Measurements from ENCODE around the gene PALLD. TPM values are rescaled to one million over a fixed set of nuclear protein-coding genes. Genes with fewer than 3 reads are reported as not detected.

PALLD gene
- polyA plus RNA-seq, 3 donors: 6.1 to 11.8 (median 9.9) TPM

DNA sequence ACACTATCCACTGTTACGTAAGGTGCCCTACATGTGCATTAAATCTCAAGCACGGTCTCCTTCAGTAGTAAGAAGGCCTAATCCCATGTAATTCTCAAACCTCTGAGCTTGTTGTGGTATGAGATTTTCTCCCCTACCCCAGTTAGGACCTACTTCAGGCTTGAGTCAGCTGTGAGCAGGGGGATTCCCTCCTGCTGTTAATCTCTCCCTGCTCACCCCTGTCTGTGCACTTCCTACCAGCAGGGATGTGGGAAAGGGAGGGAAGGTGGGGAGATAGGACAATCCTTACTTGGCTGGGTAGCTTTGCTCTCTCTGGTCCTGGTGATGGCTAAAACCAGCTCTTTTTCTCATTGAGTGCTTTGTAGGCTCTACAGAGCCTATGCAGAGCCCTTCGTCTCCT is 60.8 kb downstream of the PALLD start:
- Mint-ChIP-seq H3K4me3 (no peak overlapping the region), H3K9me3 (peaks cover 0 to 3% (median 0%) of the 10 kb centered on the region in 7 donors), H3K27ac (no peak overlapping the region), H3K36me3 (no peaks in the 10 kb centered on the region), H3K27me3 (ENCODE audit: low read depth in 3 of 3) (peaks cover 0 to 5% (median 2%) of the 10 kb centered on the region in 3 donors), H3K4me1 (no peaks in the 10 kb centered on the region)
- no peak for DNase-seq
- Histone ChIP-seq H3K4me3 (replicated peaks in 1 of 3; ENCODE audit: low read depth in 2 of 3, low read length in 3 of 3) (no peak overlapping the region), H3K27me3 (ENCODE audit: control insufficient read depth in 2 of 2, insufficient read depth in 2 of 2, low read length in 2 of 2) (no peaks in the 10 kb centered on the region), H3K9ac (ENCODE audit: insufficient read depth, low read length, poor library complexity, severe bottlenecking) (no peak overlapping the region), H4K20me1 (ENCODE audit: insufficient read depth, low read length) (no peaks in the 10 kb centered on the region), H3K27ac (ENCODE audit: low read depth in 1 of 2, low read length in 2 of 2) (no peak overlapping the region), H3K4me2 (replicated peaks; ENCODE audit: extremely low read depth, low read length, poor library complexity, severe bottlenecking) (no peak overlapping the region), H3K36me3 (replicated peaks in 1 of 2; ENCODE audit: control insufficient read depth in 1 of 2, insufficient read depth in 2 of 2, low read length in 2 of 2) (no peaks in the 10 kb centered on the region), H3K9me3 (replicated peaks in 1 of 2; ENCODE audit: control insufficient read depth in 1 of 2, insufficient read depth in 1 of 2, low read length in 2 of 2) (no peaks in the 10 kb centered on the region), H3K79me2 (ENCODE audit: insufficient read depth, low read length) (no peaks in the 10 kb centered on the region), H3K4me1 (ENCODE audit: control insufficient read depth in 1 of 2, insufficient read depth in 2 of 2, low read length in 2 of 2) (no peaks in the 10 kb centered on the region), H2AFZ (ENCODE audit: insufficient read depth, low read depth, low read length, poor library complexity, severe bottlenecking) (no peak overlapping the region)
- intact Hi-C loops (cut with micrococcal nuclease): loop anchor here in 1 of 2 donors (10.0 kb wide), 1 partner anchor 373 kb away; no protein-coding TSS in a partner anchor
- TF ChIP-seq CTCF (IDR thresholded peaks at IDR 0.05): no peak
- WGBS (ENCODE audit: insufficient coverage): 100% methylated on average over 1 of the region's 3 CpGs

- Histone ChIP-seq H3K4me2 (replicated peaks; ENCODE audit: extremely low read depth, low read length, poor library complexity, severe bottlenecking) (no peak overlapping the region), H3K27me3 (ENCODE audit: control insufficient read depth in 2 of 2, insufficient read depth in 2 of 2, low read length in 2 of 2) (no peaks in the 10 kb centered on the region), H3K36me3 (replicated peaks in 1 of 2; ENCODE audit: control insufficient read depth in 1 of 2, insufficient read depth in 2 of 2, low read length in 2 of 2) (no peaks in the 10 kb centered on the region), H4K20me1 (ENCODE audit: insufficient read depth, low read length) (no peaks in the 10 kb centered on the region), H3K27ac (ENCODE audit: low read depth in 1 of 2, low read length in 2 of 2) (no peak overlapping the region), H3K9ac (ENCODE audit: insufficient read depth, low read length, poor library complexity, severe bottlenecking) (no peak overlapping the region), H3K4me3 (replicated peaks in 1 of 3; ENCODE audit: low read depth in 2 of 3, low read length in 3 of 3) (no peak overlapping the region), H3K4me1 (ENCODE audit: control insufficient read depth in 1 of 2, insufficient read depth in 2 of 2, low read length in 2 of 2) (no peaks in the 10 kb centered on the region), H3K9me3 (replicated peaks in 1 of 2; ENCODE audit: control insufficient read depth in 1 of 2, insufficient read depth in 1 of 2, low read length in 2 of 2) (no peaks in the 10 kb centered on the region), H2AFZ (ENCODE audit: insufficient read depth, low read depth, low read length, poor library complexity, severe bottlenecking) (no peak overlapping the region), H3K79me2 (ENCODE audit: insufficient read depth, low read length) (no peaks in the 10 kb centered on the region)
- no peaks in the 10 kb centered on the region for H3K4me1 Mint-ChIP-seq
- WGBS (ENCODE audit: insufficient coverage): no CpG with 5 or more reads among the region's 1 CpG
- H3K9me3 Mint-ChIP-seq: peaks cover 0 to 3% (median 0%) of the 10 kb centered on the region in 7 donors
- intact Hi-C loops (cut with micrococcal nuclease): loop anchor here in 1 of 2 donors (10.0 kb wide), 1 partner anchor 374 kb away; no protein-coding TSS in a partner anchor
- peaks cover 0 to 5% (median 2%) of the 10 kb centered on the region in 3 donors for H3K27me3 Mint-ChIP-seq (ENCODE audit: low read depth in 3 of 3)
- TF ChIP-seq CTCF (IDR thresholded peaks at IDR 0.05): no peak
- no peak overlapping the region for H3K27ac Mint-ChIP-seq
- DNase-seq: no peak
- H3K36me3 Mint-ChIP-seq: no peaks in the 10 kb centered on the region
- H3K4me3 Mint-ChIP-seq: no peak overlapping the region
These were observed 61.7 kb downstream of the PALLD start for GRCh38 chr4:168558599-168558998.

All from CD14-positive monocyte (primary cell).